Chondrocyte (in vitro differentiated cells): ENCODE results near the gene RERE. TPM values are rescaled to one million over a fixed set of nuclear protein-coding genes. Genes with fewer than 3 reads are reported as not detected.
"Not testable (repeated sequence)": the region's sequence is repeated elsewhere in the genome, so short reads cannot be mapped to it uniquely, and the experiment has no call there.

Source experiments
- DNase-seq: peaks from one replicate; pipeline ENCODE4 v3.0.0; 2021; ENCODE audit warnings: mixed read lengths, low spot score
- H3K27ac Mint-ChIP-seq: one replicate; pipeline ENCODE4 v1.8.0; 2021; ENCODE audit warnings: mild to moderate bottlenecking, moderate library complexity, mixed read lengths; ENCODE audit not compliant: unreplicated experiment
- H3K27me3 Mint-ChIP-seq: 2 replicates; pipeline ENCODE4 v1.8.0; 2021; ENCODE audit warnings: low read depth, mixed read lengths
- H3K36me3 Mint-ChIP-seq: 2 replicates; pipeline ENCODE4 v1.8.0; 2021; ENCODE audit warnings: low read depth, mixed read lengths
- H3K4me1 Mint-ChIP-seq: 2 replicates; pipeline ENCODE4 v1.8.0; 2021; ENCODE audit warnings: low read depth, mild to moderate bottlenecking, mixed read lengths
- H3K4me3 Mint-ChIP-seq: one replicate; pipeline ENCODE4 v1.8.0; 2021; ENCODE audit warnings: mild to moderate bottlenecking, moderate library complexity, mixed read lengths; ENCODE audit not compliant: unreplicated experiment
- H3K9me3 Mint-ChIP-seq: 2 replicates; pipeline ENCODE4 v1.8.0; 2021; ENCODE audit warnings: low read depth, mixed read lengths
- total RNA-seq: library from RNA; stranded (reverse); gene quantifications from 3 replicates; pipeline ENCODE4 v1.2.1, GENCODE V29; 2021
- TF ChIP-seq, protein P1 (sequence below): fragments of 200-600 bp; sonication (generic); IDR thresholded peaks from 2 replicates; pipeline ENCODE4 v1.5.0; 2021; ENCODE audit warnings: antibody characterized with exemption, mild to moderate bottlenecking, moderate library complexity

The RERE gene
- total RNA-seq, 1 donor from 2014 or later: 64.9 TPM

- no peak overlapping the region for H3K27ac Mint-ChIP-seq
- no peaks in the 10 kb centered on the region for H3K9me3 Mint-ChIP-seq
- peaks cover 6% of the 10 kb centered on the region for H3K4me1 Mint-ChIP-seq
- no peak for DNase-seq
- TF ChIP-seq, protein P1, sequence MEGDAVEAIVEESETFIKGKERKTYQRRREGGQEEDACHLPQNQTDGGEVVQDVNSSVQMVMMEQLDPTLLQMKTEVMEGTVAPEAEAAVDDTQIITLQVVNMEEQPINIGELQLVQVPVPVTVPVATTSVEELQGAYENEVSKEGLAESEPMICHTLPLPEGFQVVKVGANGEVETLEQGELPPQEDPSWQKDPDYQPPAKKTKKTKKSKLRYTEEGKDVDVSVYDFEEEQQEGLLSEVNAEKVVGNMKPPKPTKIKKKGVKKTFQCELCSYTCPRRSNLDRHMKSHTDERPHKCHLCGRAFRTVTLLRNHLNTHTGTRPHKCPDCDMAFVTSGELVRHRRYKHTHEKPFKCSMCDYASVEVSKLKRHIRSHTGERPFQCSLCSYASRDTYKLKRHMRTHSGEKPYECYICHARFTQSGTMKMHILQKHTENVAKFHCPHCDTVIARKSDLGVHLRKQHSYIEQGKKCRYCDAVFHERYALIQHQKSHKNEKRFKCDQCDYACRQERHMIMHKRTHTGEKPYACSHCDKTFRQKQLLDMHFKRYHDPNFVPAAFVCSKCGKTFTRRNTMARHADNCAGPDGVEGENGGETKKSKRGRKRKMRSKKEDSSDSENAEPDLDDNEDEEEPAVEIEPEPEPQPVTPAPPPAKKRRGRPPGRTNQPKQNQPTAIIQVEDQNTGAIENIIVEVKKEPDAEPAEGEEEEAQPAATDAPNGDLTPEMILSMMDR: no peak
- H3K4me3 Mint-ChIP-seq: no peak overlapping the region
- no peaks in the 10 kb centered on the region for H3K27me3 Mint-ChIP-seq
- H3K36me3 Mint-ChIP-seq: peaks cover 2% of the 10 kb centered on the region
Measured at GRCh38 chr1:8790478-8790877, 27.0 kb downstream of the RERE start.

DNA sequence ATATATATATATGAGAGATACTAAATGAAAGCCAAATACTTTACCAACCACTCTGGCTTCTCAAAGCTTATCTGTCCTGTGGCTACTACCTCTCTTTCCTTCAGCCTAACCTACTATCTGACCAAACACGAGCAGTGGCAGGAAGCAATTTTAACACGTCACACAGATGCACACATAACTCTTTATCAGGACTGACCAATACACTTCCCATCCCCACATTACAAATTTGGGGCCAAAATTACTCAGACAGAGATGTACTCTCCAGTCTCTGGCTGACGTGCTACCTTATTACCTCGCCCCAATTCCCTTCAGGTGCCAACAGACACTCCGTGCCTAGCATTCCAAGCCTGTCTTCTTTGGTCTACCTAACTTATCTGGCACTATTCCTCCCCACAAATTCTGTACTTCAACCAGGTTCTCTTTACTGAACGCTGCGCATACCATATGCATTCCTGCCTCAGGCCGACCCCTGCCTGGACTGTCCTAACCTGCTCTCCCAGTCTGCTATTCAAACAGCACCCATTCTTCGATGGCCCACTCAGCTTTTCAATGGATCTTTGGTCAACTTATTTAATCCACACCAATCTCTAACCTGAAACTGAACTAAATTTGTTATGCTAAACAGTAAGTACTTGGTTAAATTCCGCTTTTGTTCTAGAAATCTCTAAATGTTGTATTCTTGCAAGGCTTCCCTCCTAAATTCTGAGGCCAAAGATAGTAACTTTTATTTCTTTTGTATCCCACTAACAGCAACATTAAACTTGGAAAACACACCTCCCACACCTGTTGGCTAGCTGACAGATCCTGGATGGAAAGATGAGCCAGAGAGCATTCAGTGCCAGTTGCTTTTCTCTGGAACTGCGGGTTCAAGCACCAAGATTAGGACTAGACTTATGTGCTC, 27.9 kb downstream of the RERE start:
- no peaks in the 10 kb centered on the region for H3K27me3 Mint-ChIP-seq
- peaks cover 2% of the 10 kb centered on the region for H3K36me3 Mint-ChIP-seq
- H3K4me3 Mint-ChIP-seq: no peak overlapping the region
- no peaks in the 10 kb centered on the region for H3K9me3 Mint-ChIP-seq
- no peak overlapping the region for H3K27ac Mint-ChIP-seq
- TF ChIP-seq, protein P1: no peak
- peaks cover 6% of the 10 kb centered on the region for H3K4me1 Mint-ChIP-seq
- DNase-seq: no peak

DNA sequence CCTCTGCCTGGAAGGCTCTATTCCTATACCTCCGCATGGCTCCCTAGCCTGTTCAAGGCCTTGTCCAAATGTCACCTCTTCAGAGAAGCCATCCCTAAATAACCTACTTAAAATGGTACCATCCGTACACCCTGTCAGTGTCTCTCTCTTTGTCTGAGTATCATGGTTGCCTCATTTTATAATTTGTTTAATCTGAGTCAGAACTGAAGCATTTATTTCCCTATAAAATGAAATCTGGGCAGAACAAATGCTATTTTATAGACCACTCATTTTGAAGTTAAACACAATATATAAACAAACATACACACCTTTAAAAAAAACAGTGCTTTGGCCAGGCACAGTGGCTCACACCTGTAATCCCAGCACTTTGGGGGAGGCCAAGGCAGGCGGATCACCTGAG, 30.2 kb downstream of the RERE start:
- TF ChIP-seq, protein P1: no peak
- DNase-seq: no peak
- no peak overlapping the region for H3K4me3 Mint-ChIP-seq
- H3K36me3 Mint-ChIP-seq: peaks cover 2% of the 10 kb centered on the region
- no peak overlapping the region for H3K27ac Mint-ChIP-seq
- no peaks in the 10 kb centered on the region for H3K27me3 Mint-ChIP-seq
- H3K4me1 Mint-ChIP-seq: peaks cover 6% of the 10 kb centered on the region
- H3K9me3 Mint-ChIP-seq: no peaks in the 10 kb centered on the region

DNA sequence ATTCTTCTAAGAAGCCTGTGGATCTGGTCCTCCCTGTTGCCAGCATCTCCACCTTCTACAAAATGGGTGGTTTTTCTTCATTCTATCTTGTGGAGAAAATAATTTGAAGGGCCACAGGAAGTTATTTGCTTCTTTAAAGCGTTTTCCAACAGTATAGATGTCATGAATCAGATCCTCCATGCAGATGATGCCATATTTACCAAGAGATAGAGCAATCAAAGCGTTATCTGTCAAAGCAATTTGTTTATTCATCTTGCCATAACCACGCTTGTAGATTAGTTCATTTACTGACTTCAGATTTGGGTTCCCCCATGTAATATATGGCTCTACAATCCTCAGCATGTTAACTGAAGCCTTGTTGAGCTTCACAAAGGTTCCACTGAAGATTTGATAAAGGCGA, 31.2 kb downstream of the RERE start:
- not testable (repeated sequence) for H3K27ac Mint-ChIP-seq, H3K27me3 Mint-ChIP-seq, DNase-seq, H3K36me3 Mint-ChIP-seq, H3K4me1 Mint-ChIP-seq, H3K4me3 Mint-ChIP-seq, H3K9me3 Mint-ChIP-seq

GRCh38 chr1:8782955-8783354, 34.5 kb downstream of the RERE start:
- Mint-ChIP-seq H3K4me3 (no peak overlapping the region), H3K4me1 (peaks cover under 1% of the 10 kb centered on the region), H3K27me3 (no peaks in the 10 kb centered on the region), H3K36me3 (peaks cover 2% of the 10 kb centered on the region), H3K9me3 (no peaks in the 10 kb centered on the region), H3K27ac (no peak overlapping the region)
- TF ChIP-seq, protein P1: no peak
- DNase-seq: no peak
